ENCODE data around the gene STX1A. TPM values are rescaled to one million over a fixed set of nuclear protein-coding genes. Genes with fewer than 3 reads are reported as not detected.

STX1A gene
- total and polyA plus RNA-seq, 2 of the 13 experiments (the other 11 are each of a cell fraction or from before 2014, with no cell fraction given) = 6.1 to 12.2 TPM

DNA sequence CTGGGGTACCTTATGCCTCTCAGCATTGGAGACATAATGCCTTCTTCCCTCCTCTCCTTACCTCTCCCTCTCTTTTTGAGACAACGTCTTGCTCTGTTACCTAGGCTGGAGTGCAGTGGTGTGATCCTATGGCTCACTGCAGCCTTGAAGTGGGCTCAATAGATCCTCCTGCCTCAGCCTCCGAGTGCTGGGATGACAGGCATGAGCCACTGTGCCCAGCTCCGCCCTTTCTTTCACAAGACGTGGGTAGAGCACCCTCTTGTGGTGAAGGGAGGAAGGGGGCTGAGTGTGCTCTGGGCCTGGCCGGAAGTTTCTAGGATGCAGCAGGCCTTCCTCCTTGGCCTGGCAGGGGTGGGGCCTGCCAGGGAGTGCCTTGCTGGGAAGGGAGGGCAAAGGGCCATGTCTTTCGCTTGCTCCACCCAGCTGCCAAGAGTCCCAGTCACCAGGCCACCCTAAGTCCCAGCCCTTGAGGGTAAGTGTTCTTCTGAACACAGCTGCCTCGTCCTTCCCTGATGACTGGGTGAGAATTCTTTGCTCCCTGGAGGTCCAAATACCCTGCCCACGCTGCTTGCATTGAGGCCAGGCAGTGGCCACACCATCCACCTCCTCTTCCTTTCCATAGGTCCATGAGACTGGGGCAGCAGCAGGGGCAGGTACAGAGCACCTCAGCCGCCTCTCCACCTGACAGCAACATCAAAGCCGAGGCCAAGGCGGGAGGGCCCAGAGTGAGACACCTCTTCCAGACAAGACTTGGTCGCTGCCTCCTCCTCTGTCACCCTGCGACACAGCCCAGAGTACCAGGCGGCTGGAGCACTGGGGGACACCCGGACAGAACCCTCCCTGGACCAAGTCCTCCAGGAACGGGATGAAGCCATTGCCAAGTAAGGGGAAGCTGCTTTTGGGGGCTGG is 15.4 kb upstream of the STX1A start (continued):
- TF ChIP-seq, protein P1, sequence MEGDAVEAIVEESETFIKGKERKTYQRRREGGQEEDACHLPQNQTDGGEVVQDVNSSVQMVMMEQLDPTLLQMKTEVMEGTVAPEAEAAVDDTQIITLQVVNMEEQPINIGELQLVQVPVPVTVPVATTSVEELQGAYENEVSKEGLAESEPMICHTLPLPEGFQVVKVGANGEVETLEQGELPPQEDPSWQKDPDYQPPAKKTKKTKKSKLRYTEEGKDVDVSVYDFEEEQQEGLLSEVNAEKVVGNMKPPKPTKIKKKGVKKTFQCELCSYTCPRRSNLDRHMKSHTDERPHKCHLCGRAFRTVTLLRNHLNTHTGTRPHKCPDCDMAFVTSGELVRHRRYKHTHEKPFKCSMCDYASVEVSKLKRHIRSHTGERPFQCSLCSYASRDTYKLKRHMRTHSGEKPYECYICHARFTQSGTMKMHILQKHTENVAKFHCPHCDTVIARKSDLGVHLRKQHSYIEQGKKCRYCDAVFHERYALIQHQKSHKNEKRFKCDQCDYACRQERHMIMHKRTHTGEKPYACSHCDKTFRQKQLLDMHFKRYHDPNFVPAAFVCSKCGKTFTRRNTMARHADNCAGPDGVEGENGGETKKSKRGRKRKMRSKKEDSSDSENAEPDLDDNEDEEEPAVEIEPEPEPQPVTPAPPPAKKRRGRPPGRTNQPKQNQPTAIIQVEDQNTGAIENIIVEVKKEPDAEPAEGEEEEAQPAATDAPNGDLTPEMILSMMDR (CRISPR knock-in tag; IDR thresholded peaks at IDR 0.05) = peak; percentile 98
- no peak for TF ChIP-seq RFX5 (IDR thresholded peaks at IDR 0.05; ENCODE audit: low read depth, low read length)
- TF ChIP-seq, protein P2, sequence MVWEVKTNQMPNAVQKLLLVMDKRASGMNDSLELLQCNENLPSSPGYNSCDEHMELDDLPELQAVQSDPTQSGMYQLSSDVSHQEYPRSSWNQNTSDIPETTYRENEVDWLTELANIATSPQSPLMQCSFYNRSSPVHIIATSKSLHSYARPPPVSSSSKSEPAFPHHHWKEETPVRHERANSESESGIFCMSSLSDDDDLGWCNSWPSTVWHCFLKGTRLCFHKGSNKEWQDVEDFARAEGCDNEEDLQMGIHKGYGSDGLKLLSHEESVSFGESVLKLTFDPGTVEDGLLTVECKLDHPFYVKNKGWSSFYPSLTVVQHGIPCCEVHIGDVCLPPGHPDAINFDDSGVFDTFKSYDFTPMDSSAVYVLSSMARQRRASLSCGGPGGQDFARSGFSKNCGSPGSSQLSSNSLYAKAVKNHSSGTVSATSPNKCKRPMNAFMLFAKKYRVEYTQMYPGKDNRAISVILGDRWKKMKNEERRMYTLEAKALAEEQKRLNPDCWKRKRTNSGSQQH (CRISPR knock-in tag; IDR thresholded peaks at IDR 0.05; ENCODE audit: low read depth) = no peak
- TF ChIP-seq, protein P3, sequence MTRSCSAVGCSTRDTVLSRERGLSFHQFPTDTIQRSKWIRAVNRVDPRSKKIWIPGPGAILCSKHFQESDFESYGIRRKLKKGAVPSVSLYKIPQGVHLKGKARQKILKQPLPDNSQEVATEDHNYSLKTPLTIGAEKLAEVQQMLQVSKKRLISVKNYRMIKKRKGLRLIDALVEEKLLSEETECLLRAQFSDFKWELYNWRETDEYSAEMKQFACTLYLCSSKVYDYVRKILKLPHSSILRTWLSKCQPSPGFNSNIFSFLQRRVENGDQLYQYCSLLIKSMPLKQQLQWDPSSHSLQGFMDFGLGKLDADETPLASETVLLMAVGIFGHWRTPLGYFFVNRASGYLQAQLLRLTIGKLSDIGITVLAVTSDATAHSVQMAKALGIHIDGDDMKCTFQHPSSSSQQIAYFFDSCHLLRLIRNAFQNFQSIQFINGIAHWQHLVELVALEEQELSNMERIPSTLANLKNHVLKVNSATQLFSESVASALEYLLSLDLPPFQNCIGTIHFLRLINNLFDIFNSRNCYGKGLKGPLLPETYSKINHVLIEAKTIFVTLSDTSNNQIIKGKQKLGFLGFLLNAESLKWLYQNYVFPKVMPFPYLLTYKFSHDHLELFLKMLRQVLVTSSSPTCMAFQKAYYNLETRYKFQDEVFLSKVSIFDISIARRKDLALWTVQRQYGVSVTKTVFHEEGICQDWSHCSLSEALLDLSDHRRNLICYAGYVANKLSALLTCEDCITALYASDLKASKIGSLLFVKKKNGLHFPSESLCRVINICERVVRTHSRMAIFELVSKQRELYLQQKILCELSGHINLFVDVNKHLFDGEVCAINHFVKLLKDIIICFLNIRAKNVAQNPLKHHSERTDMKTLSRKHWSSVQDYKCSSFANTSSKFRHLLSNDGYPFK (CRISPR knock-in tag; IDR thresholded peaks at IDR 0.05; ENCODE audit: borderline replicate concordance) = no peak
- TF ChIP-seq ZNF550 (CRISPR knock-in tag; IDR thresholded peaks at IDR 0.05; ENCODE audit: borderline replicate concordance) = no peak
- no peak for TF ChIP-seq NFATC3 (CRISPR knock-in tag; IDR thresholded peaks at IDR 0.05)
- no peak for TF ChIP-seq ZNF589 (CRISPR knock-in tag; conservative IDR thresholded peaks at IDR 0.05)
- TF ChIP-seq, protein P4, sequence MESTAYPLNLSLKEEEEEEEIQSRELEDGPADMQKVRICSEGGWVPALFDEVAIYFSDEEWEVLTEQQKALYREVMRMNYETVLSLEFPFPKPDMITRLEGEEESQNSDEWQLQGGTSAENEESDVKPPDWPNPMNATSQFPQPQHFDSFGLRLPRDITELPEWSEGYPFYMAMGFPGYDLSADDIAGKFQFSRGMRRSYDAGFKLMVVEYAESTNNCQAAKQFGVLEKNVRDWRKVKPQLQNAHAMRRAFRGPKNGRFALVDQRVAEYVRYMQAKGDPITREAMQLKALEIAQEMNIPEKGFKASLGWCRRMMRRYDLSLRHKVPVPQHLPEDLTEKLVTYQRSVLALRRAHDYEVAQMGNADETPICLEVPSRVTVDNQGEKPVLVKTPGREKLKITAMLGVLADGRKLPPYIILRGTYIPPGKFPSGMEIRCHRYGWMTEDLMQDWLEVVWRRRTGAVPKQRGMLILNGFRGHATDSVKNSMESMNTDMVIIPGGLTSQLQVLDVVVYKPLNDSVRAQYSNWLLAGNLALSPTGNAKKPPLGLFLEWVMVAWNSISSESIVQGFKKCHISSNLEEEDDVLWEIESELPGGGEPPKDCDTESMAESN (CRISPR knock-in tag; conservative IDR thresholded peaks at IDR 0.05) = 0 out of 2 replicates have a peak, but pooled peaks have one; percentile 34
- TF ChIP-seq ZNF614 (CRISPR knock-in tag; IDR thresholded peaks at IDR 0.05; ENCODE audit: borderline replicate concordance) = peak; percentile 36; the same call in 1 of the 2 replicates
- no peak for TF ChIP-seq ZNF724P (CRISPR knock-in tag; IDR thresholded peaks at IDR 0.05; ENCODE audit: borderline replicate concordance)
- TF ChIP-seq, protein P5, sequence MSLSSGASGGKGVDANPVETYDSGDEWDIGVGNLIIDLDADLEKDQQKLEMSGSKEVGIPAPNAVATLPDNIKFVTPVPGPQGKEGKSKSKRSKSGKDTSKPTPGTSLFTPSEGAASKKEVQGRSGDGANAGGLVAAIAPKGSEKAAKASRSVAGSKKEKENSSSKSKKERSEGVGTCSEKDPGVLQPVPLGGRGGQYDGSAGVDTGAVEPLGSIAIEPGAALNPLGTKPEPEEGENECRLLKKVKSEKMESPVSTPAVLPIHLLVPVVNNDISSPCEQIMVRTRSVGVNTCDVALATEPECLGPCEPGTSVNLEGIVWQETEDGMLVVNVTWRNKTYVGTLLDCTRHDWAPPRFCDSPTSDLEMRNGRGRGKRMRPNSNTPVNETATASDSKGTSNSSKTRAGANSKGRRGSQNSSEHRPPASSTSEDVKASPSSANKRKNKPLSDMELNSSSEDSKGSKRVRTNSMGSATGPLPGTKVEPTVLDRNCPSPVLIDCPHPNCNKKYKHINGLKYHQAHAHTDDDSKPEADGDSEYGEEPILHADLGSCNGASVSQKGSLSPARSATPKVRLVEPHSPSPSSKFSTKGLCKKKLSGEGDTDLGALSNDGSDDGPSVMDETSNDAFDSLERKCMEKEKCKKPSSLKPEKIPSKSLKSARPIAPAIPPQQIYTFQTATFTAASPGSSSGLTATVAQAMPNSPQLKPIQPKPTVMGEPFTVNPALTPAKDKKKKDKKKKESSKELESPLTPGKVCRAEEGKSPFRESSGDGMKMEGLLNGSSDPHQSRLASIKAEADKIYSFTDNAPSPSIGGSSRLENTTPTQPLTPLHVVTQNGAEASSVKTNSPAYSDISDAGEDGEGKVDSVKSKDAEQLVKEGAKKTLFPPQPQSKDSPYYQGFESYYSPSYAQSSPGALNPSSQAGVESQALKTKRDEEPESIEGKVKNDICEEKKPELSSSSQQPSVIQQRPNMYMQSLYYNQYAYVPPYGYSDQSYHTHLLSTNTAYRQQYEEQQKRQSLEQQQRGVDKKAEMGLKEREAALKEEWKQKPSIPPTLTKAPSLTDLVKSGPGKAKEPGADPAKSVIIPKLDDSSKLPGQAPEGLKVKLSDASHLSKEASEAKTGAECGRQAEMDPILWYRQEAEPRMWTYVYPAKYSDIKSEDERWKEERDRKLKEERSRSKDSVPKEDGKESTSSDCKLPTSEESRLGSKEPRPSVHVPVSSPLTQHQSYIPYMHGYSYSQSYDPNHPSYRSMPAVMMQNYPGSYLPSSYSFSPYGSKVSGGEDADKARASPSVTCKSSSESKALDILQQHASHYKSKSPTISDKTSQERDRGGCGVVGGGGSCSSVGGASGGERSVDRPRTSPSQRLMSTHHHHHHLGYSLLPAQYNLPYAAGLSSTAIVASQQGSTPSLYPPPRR (CRISPR knock-in tag; IDR thresholded peaks at IDR 0.05; ENCODE audit: borderline replicate concordance) = no peak
- no peak for TF ChIP-seq HOXA7 (CRISPR knock-in tag; IDR thresholded peaks at IDR 0.05)
- peak; percentile 75; the same call in 1 of the 2 replicates for TF ChIP-seq REPIN1 (CRISPR knock-in tag; IDR thresholded peaks at IDR 0.05; ENCODE audit: borderline replicate concordance, low read depth)
- peak; percentile 56 for TF ChIP-seq ZNF772 (CRISPR knock-in tag; IDR thresholded peaks at IDR 0.05)
